GM19397 (cell line): ENCODE data around the gene UBN2.

Source experiments
- ATAC-seq: cut with Tn5 transposase; IDR thresholded peaks from one replicate; pipeline ENCODE4 v1.9.1; 2021; ENCODE audit warnings: mild to moderate bottlenecking, moderate library complexity; ENCODE audit not compliant: unreplicated experiment

UBN2 gene

DNA sequence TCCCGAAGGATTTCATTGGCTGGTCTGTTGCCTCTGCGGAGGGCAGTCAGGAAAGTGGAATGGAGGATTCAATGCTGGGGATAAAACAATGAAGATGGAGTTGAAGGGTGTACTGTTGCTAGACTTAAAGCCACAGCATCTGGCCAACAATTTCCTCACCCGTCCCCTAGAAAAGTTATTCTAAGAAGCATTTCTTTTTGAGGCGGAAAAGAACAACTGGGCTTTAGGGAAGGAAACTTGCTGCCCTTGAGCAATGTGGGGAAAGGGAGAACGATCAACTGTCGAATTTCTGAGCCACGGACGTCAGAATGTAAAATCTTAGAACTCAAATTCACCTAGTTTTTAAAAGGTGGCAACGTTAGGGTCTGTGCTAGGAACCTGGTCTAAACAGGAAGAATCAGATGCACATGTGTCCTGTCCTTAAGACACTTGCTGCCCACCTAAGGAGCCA lies 110.8 kb downstream of the UBN2 start:
- no peak for ATAC-seq

DNA sequence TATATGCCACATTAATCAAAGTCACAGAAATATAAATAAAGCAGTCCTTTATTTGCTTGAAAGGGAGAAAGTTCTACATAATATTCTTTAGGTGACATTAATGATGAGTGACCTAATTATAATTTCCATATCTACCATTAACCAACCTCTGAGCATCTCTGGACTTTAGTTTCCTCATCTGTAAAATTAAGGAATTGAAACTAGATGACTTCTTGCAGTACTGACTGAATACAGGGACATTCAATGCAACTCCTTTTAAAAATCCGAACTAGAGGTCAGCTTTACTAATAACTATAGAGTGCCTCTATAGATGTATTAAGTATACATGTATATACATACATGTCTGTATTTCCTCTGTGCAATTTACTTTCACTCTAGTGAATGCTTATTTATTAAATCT lies 114.0 kb downstream of the UBN2 start:
- ATAC-seq, result no peak

DNA sequence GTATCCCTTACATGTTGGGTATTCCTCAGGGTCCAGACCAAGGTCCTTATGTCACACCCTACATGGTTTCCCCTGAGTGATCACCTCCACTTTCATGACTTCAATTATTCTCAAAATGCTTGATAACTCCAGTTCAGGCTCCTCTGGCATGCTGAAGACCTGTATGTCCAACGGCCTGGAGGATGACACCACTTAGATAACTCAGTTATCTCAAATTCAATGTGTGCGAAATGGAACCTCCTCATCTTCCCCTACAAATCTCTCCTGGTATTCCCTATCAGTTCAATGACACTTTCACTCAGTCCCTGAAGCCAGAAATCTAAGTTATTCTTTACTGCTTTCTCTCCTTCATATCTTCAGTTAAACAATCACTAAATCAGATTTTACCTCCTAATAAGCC lies 120.0 kb downstream of the UBN2 start:
- no peak for ATAC-seq

DNA sequence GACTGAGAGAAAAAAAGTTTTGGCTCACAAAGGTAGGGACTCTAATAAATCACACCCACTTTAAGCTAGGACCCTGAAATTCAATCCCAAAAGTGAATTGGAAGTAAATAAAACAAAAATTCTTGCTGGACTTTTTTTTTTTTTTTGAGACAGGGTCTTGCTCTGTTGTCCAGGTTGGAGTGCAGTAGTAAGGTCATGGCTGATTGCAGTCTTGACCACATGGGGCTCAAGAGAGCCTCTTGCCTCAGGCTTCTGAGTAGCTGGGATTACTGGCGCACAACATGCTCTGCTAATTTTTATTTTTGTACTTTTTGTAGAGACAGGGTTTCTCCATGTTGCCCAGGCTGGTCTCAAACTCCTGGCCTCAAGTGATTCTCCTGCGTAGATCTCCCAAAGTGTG lies 123.7 kb downstream of the UBN2 start:
- ATAC-seq, result no peak

DNA sequence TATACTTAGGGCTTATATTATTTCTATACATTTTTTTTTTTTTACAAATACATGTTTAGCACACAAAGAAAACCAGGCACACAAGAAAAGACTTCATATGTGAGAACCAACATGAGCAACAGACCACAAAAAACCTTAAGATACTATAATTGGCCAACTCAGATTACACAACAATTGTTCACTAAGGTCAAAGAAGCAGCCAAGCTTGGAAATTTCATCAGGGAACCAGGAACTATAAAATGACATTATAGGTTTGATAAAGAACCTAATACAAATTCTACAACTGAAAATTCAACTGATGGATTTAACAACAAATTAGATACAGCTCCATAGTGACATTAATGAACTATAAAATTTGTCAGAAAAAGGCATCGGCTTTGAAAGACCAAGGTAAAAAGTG lies 124.3 kb downstream of the UBN2 start:
- ATAC-seq, result no peak
